Stimulated activated CD4-positive, alpha-beta T cell treated with anti-CD3 and anti-CD28 coated beads, Interleukin-2, amount 100 ng/mL, for 48 hours (primary cell): ENCODE data around the gene MTERF2.
A peak's percentile ranks its signal among the peaks of the same experiment; 100 is the strongest.
"Not testable (repeated sequence)": the region's sequence is repeated elsewhere in the genome, so short reads cannot be mapped to it uniquely, and the experiment has no call there.

Experiments
- DNase-seq, 2 donors: peaks; one replicate each; pipeline ENCODE4 v3.0.0-alpha.2; 2020

The MTERF2 gene, protein sequence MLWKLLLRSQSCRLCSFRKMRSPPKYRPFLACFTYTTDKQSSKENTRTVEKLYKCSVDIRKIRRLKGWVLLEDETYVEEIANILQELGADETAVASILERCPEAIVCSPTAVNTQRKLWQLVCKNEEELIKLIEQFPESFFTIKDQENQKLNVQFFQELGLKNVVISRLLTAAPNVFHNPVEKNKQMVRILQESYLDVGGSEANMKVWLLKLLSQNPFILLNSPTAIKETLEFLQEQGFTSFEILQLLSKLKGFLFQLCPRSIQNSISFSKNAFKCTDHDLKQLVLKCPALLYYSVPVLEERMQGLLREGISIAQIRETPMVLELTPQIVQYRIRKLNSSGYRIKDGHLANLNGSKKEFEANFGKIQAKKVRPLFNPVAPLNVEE

DNA sequence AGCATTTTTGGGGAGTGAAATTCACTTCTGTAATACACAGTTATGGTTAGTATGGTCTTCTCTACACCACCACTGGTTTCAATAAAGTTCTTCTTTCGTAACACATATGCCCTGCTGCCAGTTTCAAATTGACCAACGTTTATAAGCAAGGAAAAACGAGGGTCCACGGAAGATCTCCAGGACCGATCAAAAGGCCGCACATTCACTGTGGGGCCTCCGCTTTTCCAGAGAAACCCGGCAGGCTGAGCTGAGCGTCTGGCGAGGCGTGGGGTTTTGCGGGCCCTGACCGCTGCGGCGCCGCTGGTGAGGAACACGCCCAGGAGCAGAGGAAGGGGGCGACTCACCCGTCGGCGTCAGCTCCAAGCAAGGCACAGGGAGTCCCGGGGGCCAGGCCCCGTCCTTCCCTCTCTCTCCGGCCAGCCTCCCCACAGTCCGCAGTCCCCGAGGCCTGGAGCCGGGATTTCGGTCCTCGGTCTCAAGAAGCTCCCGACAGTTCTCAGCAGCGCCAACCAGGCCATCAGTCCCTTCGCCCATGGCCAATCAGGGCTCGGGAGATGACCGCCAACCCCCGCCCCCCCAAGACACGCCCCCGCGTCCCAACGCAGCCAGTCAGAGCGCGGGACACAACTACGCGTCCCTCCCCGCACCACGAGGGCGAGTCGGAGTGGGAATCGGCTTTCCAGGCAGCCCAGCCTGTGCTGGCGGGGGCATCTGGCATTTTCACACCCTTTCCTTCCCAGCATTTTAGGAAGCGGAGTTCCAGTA is at the start of gene MTERF2:
Gene MTERF2, minus strand, starts transcription at position 522 of the 765 bp plus-strand sequence. CDS start 8,432 bp downstream, outside the sequence.
- DNase-seq, result peak; percentile 70

- DNase-seq, result no peak
Measured at GRCh38 chr12:107035733-107036132, 48.8 kb upstream of the MTERF2 start.

- DNase-seq, result no peak
Measured at GRCh38 chr12:107033758-107034739, 47.1 kb upstream of the MTERF2 start.

GRCh38 chr12:107032266-107032665 is 45.3 kb upstream of the MTERF2 start:
- no peak for DNase-seq

DNA sequence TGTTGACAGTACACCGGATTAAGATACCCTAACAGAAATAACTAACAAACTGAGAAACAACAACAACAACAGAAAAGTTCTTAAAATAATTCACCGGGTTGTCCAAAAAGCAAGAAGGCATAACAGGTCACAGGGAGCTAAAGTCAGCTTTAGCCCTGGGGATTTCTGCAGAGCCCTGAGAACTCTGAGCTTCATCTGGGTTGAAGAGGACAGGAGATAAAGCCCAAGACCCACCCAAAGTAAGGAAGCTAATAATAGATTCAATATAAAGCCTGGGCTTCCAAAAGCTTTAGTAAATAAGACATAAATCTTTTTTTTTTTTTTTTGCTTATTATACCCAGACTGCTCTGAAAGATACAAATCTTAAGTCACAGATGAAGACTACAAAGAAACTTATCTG is 44.1 kb upstream of the MTERF2 start:
- DNase-seq, result no peak

DNA sequence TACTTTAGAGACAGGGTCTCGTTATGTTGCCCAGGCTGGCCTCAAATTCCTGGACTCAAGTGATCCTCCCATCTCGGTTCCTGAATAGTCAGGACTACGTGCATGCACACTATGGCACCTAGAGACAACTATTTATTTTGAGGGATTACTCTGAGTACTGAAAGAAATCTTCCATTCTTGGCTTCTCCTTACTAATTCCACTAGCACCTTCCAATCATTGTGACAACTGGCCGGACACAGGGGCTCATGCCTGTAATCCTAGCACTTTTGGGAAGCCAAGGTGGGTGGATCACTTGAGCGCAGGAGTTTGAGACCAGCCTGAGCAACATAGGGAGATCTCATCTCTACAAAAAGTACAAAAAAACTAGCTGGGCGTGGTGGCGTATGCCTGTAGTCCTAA is 42.1 kb upstream of the MTERF2 start:
- no peak for DNase-seq

GRCh38 chr12:107027636-107028053 is 40.7 kb upstream of the MTERF2 start:
- DNase-seq, result no peak

DNA sequence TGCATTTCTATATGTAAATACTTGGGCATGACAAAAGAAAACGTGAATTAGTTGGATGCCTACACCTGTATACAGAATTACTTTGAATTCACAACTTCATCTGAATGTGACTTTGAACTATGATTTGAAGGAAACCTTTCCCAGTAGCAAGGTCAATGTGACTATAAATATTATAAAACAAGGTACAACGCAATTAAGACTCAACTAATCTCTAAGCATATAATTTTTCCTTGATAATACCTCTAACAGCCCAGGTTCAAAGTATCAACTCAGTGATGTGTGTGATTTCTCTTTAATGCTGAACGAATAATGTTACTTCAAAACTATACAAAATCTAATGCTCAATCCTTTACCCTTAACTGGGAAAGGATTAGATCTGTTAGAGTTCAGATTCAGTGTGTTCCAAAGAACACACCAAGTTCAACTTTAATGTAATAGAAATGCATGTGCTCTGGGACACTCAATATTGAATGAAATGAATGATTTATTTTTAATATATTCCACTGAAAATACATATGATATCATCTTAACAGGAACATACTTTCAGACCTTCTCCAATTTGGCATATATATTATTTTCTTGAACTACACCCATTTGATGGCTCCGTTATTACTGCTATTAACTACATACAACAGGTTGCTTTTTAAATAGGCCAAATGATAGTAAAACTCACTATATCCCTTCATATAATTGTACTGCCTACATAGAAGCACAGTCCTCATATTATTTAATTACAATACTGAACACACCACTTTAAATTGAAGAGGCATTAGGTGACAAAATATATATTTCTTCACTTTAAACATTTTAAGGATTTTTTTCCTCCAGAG is 40.1 kb upstream of the MTERF2 start:
- DNase-seq, result no peak

DNA sequence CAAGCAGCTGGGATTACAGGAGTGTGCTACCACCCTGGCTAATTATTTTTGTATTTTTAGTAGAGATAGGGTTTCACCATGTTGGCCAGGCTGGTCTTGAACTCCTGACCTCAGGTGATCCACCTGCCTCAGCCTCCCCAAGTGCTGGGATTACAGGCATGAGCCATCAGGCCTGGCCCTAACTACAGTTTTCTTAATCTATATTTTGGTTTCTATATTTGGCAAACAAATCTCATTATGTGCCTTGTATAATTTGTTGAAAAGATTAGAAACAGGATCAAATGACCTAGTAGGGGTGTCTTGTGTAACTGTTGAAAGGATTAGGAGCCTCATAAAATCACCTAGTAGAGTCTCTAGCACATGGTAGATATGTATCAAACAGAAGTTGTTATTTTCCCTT is 39.4 kb upstream of the MTERF2 start:
- not testable (repeated sequence) for DNase-seq

DNA sequence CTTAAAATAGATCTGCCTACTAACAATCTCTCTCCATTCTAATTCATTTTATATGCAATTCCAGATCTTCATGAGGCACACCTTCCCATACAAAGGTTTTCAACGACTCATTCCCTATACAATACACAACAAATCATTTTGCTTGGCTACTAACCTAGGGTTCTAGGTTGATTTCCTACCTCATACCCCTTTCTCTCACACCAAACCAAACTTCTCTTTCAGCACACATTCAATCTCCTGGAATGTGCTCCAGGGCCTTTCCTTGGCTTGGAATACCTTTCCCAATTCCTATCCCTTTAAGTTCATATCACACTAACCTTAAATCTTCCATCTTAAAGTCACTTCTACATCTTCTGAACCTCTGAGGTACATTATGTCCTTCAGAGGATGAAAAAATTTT is 38.7 kb upstream of the MTERF2 start:
- no peak for DNase-seq

DNA sequence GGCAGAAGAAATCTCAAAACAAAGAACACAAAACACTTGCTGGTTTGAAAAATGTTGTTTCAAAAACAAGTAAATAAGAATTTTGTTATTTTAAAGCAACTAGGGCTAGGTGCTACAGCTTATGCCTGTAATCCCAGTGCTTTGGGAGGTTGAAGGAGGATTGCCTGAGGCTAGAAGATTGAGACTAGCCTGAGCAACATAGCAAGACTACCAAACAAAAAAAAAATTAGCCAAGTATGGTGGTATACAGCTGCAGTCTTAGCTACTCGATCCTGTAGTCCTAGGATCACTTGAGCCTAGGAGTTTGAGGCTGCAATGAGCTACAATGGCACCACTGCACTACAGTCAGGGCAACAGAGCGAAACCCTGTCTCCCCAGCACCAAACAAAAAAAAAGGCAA is 32.6 kb upstream of the MTERF2 start:
- no peak for DNase-seq

GRCh38 chr12:107017042-107017441 is 30.1 kb upstream of the MTERF2 start:
- DNase-seq, result no peak

- no peak for DNase-seq
Measured at GRCh38 chr12:107014055-107014454, 27.1 kb upstream of the MTERF2 start.

- DNase-seq, result no peak
Measured at GRCh38 chr12:107012736-107013425, 25.9 kb upstream of the MTERF2 start.

GRCh38 chr12:107011519-107011918 is 24.6 kb upstream of the MTERF2 start:
- no peak for DNase-seq

DNA sequence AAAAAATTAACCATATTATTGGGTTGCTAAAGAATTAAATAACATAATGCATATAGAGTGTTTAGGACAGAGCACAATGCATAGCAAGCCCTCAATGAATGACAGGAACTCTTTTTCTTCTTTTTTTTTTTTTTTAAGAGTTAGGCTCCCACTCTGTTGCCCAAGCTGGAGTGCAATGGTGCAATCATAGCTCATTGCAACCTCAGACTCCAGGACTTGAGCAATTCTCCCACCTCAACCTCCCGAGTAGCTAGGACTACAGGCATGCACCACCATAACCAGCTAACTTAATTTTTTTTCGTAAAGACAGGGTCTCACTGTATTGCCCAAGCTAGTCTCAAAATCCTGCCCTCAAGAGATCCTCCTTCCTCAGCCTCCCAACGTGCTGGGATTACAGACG is 20.5 kb upstream of the MTERF2 start:
- no peak for DNase-seq

DNA sequence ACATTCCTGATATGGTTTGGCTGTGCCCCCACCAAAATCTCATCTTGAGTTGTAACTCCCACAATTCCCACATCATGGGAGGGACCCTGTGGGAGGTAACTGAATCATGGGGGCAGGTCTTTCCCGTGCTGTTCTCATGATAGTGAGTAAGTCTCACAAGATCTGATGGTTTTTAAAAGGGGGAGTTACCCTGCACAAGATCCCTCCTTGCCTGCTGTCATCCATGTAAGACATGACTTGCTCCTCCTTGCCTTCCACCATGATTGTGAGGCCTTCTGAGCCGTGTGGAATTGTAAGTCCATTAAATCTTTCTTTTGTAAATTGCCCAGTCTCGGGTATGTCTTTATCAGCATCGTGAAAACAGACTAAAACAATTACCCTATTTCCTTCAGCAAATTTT is 15.7 kb upstream of the MTERF2 start:
- not testable (repeated sequence) for DNase-seq

DNA sequence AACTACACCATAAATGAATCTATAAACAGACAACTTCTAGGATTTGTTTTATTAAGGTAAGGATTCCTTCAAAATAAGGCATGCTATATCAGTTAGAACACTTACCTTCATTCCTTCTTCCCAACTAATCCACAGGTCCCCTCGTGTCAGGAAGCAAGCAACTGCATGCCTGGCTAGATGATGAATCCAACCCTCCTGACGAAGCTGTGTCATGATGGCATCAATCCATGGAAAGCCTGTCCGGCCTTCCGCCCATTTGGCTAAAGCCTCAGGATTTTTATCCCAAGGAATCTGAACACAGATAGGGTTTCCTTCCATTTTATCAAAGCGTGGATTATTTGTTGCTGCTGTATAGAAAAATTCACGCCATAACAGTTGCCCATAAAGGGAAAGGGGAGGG is 12.5 kb upstream of the MTERF2 start:
- no peak for DNase-seq

GRCh38 chr12:106997916-106998315 is 11.0 kb upstream of the MTERF2 start:
- DNase-seq, result no peak

DNA sequence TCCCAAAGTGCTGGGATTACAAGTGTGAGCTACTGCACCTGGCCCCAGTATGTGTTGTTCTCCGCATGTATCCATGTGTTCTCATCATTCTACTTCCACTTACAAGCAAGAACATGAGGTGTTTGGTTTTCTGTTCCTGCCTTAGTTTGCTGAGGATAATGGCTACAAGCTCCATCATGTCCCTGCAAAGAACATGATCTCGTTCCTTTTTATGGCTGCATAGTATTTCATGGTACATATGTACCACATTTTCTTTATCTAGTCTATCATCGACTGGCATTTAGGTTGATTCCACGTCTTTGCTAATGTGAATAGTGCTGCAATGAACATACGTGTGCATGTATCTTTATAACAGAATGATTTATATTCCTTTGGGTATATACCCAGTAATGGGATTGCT is 9.2 kb upstream of the MTERF2 start:
- not testable (repeated sequence) for DNase-seq

GRCh38 chr12:106994579-106995220 is 7.8 kb upstream of the MTERF2 start:
- no peak for DNase-seq
